NCI-H82 (cell line): ENCODE measurements around the gene RAE1.
"Not testable (repeated sequence)": the region's sequence is repeated elsewhere in the genome, so short reads cannot be mapped to it uniquely, and the experiment has no call there.

Experiments used
- DNase-seq: peaks from one replicate; lab custom pipeline; 2025; lab: John Stamatoyannopoulos, UW

Gene RAE1

GRCh38 chr20:57326667-57327455, 24.2 kb upstream of the RAE1 start:
- DNase-seq, result no peak

DNA sequence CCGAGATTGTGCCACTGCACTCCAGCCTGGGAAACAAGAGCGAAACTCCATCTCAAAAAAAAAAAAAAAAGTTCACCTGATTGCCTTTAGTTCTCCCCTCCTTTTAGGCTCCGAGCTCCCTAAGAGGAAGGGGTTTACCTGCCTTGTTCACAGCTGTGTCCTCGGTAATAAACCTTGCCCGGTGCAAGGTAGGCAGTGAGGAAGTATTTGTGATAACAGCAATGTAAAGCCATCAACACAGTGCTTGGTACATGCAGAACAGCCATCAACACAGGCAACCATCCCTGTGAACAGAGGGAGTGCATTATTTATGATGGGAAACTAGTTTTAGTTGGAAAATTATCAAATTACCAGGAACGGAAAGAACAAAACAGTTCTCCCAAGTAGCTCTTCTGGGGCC, 23.2 kb upstream of the RAE1 start:
- no peak for DNase-seq

DNA sequence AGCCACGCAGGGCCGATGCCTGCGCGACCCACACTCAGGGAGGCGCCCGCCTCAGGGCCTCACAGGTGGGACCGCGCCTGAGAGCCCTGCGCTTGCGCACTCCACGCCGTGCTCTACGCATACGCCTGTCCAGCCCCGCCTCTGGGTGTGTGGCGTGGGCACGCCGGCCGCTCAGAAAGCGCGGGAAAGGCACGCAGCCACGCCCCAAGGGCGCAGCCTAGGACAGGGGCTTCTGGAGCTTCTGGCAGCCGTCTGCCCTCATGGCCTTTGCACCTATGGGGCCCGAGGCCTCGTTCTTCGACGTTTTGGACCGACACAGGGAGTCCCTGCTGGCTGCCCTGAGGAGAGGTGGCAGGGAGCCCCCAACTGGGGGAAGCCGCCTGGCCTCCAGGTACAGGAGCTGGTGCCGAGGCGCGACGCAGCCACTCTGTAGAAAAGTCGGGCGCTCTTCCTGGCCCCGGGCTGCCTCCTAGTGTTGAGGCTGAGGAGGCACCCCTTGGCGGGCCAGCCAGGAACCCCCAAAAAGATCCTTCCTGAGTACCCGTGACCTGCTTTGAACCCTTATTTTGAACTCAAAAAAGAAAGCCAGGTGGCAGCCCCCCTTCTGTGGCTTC, 21.3 kb upstream of the RAE1 start, which contains the start of gene SPO11:
SPO11 (plus strand) TSS at position 196 of the 614 bp plus-strand sequence; CDS start at position 261, 65 bp downstream.
- DNase-seq, result no peak

DNA sequence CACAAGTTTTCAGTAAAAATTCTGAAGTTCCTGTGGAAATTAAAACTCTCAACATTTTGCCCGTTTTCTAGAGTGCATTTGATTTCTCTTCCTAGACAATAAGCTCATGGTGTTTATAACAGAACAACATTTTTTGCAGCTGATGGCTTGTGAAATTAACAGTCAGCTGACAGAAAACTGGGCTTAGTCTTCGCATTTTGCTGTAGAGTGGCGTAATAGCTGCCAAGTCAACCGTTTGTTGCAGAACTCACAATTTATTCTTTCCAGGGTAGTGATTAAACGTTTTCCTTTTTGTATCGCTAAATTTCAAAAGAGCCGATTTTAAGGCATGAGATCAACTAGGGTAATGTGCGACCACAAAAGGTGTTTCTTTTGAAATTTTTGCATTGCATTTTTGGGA, 20.1 kb upstream of the RAE1 start:
- DNase-seq, result no peak

DNA sequence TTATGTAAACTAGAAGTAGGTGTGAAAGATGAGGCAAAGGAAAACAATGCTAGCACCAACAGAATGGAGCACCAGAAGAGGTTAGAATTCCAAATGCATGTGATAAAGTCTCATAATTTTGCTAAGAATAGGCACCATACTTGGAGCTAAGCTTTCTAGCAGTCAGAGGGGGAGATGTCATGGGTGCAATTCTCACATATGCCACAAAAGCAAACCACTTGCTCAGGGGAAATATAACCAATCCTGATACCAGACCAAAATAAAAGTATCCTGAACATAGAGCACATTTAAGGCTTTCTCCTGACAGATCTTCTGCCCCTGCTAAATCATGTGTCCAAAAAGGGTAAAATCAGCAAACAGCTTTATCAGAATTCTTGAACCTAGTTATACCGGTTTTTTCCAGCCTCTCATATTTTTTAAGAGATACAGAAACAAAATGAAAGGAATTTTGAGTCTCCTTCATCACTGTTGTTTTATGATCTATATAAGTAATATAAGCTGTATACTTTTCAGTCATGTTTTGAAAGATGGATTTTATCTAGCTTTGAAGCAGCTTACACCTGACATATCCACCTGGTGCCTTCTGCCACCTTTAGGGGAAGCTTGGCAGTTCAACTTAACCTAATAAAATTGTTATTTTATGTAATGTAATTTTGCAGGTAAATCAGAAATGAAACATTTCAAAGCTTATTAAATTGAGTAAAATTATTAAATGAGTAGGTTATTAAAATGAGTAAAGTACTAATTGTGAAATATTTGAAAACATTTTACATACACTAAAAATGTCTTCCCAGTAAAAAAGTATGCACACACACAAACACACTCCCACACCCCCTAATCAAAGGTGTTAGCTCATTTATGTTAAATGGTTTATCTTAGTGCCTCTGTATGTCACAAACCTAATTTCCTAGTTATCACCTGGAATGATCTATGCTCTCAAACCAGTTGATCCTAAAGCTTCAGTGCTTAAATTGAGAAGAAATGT, 18.7 kb upstream of the RAE1 start:
- no peak for DNase-seq

DNA sequence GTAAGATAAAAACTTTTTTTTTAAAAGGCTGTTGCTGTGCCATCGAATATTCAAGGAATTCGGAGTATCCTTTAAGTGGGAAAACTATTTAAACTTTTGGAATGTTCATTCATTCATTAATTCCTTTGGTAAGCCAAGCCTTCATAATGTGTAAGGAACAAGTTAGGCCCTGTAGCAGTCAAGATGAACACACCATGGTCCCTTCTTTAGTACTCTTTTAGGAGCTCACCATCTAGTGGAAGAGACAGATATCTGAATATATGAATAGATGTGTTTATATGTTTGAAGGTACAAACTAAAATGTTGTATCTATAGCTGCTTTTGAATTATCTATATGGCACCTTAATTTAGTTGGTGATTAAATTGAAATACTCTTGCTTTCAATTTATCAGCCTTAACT, 15.7 kb upstream of the RAE1 start:
- peak; percentile 16 for DNase-seq

GRCh38 chr20:57341663-57342062, 9.4 kb upstream of the RAE1 start:
- DNase-seq, result no peak

DNA sequence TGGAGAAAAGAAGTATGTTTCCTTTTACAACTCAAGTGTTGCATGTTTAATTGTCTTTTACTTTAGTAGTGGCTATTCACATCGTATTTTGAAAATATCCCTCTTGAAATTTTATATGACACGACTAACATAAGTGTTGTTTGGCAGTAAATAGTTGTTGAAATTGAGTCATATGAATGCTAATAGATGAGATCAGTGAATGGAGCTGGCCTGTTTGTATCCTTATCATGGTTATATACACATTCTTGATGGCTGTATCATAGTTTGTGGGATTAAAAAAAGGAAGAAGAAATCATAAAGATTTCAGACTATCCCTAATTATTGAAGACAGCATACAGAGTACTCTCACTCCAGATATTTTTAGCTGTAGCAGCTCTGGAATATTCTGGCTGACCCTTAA, 8.2 kb upstream of the RAE1 start:
- DNase-seq, result no peak

- DNase-seq, result peak; percentile 86
Measured at GRCh38 chr20:57346477-57346876, 4.6 kb upstream of the RAE1 start.

GRCh38 chr20:57347393-57347792, 3.7 kb upstream of the RAE1 start:
- DNase-seq, result no peak

DNA sequence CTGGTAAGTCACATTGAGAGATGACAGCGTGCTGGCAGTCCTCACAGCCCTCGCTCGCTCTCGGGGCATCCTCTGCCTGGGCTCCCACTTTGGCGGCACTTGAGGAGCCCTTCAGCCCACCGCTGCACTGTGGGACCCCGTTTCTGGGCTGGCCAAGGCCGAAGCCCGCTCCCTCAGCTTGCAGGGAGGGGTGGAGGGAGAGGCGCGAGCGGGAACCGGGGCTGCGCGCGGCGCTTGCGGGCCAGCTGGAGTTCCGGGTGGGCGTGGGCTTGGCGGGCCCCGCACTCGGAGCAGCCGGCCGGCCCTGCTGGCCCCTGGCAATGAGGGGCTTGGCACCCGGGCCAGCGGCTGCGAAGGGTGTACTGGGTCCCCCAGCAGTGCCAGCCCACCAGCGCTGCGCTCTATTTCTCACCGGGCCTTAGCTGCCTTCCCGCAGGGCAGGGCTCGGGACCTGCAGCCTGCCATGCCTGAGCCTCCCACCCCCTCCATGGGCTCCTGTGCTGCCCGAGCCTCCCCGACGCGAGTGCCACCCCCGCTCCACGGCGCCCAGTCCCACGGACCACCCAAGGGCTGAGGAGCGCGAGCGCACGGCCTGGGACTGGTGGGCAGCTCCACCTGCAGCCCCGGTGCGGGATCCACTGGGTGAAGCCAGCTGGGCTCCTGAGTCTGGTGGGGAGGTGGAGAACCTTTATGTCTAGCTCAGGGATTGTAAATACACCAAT, 2.7 kb upstream of the RAE1 start:
- DNase-seq, result not testable (repeated sequence)

GRCh38 chr20:57348922-57349574, 2.0 kb upstream of the RAE1 start:
- DNase-seq, result not testable (repeated sequence)

DNA sequence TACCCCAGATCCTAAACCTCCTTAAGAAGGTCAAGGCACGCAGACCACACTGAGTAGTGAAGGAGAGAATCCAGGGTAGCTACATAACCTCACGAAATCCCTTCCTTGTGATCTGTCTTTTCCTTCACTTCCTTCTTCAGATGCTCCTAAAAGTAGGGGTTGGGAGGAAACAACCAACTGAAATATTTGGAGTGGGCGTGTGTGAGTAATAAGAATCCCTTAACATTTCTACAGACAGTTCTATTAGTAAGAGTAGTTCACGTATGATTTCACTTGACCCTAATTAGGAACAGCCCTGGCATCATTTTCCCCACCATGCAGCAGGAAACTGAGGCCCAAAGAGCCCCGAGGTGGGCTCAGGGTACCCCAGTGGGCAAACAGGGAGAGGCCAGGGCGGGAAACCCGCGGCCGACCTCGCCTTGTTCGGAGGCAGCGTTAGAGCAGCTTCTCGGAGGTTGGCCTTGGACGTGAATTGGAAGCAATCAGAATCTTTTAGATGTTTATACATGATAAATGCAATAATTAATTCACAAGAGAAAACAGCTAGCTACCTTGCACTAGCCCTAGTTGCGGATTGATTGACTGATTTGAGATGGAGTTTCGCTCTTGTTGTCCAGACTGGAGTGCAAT, 859 bp upstream of the RAE1 start:
- no peak for DNase-seq

DNA sequence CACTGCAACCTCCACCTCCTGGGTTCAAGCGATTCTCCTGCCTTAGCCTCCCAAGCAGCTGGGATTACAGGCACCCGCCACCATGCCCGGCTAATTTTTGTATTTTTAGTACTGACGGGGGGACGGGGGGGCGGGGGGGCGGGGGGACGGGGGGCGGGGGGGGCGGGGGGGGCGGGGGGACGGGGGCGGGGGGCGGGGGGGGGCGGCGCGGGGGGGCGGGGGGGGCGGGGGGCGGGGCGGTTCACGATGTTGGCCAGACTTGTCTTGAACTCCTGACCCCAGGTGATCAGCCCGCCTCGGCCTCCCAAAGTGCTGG, 371 bp upstream of the RAE1 start:
- not testable (repeated sequence) for DNase-seq

DNA sequence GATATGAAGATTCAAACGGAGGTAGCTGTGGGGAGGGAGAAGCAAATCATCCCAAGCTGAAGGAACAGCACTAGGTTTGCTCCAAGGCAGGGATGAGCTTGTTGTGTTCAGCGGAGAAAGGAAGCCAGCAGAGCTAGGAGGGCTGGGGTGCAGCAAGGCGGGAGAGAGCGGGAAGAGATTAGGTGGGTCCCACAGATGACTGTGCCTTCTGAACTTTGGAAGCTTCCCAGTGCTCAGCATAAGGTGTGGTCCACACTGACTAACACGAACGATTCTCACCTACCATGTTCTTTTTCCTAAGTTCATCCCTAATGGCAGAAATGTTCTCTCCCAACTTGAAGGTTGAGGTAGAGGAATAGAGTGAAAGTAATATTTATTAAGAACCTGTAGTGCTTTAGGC, 1.2 kb downstream of the RAE1 start:
- no peak for DNase-seq

GRCh38 chr20:57353351-57353750, 2.3 kb downstream of the RAE1 start:
- no peak for DNase-seq

GRCh38 chr20:57361517-57361916, 10.5 kb downstream of the RAE1 start:
- no peak for DNase-seq

- no peak for DNase-seq
Measured at GRCh38 chr20:57364451-57364850, 13.4 kb downstream of the RAE1 start.

DNA sequence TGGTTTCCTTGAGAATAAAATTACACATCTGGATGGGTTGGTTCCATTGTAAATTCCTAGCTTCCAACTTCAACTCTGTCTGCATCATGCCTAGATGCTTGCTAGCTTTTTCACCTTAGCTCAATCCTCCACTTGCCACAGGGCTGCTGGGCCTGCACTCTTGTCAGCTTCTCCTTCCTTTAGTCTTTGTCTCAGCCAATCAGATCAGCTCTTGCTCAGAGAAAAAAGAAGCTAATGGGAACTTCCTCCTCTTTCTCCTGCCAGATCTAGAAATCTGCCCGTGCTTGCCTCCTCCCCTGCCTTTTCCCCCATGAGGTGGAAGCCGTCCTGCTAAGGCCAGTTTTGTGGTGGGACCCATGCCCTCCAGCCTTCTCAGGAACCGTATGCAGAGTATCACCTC, 18.5 kb downstream of the RAE1 start:
- DNase-seq, result no peak

DNA sequence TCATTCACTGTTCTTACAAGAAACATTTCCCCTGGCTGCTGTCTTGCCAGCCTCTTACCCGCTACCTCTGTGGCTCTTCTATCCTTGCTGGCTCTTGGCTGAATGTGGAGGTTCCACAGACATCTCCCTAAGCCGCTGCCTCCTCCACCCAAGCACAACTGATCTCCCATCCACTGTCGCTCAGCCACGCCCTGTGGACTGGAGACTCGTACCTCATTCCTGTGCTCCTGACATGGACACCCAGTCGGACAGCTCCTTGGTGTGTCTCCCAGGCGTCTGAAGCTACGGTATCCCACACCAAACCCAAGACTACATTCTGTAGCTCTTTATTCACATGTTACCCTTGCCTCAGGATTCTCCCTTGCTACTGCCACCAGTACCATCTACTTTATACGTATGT, 19.3 kb downstream of the RAE1 start:
- no peak for DNase-seq

DNA sequence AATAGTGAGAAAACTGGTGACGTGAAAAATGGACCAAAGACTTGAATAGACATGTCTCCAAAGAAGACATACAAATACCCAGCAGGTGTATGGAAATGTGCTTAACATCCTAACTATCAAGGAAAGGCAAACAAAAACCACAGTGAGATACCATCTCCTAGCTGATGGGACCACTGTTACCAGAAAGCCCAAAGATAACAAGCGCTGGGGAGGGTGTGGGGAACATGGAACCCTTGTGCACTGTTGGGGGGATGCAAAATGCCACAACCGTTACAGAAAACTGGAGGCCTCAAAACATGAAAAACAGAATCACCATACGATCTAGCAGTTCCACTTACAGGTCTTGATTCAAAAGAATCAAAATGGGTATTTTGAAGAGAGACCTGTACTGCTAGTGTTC, 20.3 kb downstream of the RAE1 start:
- DNase-seq, result no peak
